WTC11 (cell line): ENCODE results near the gene GSTO2. TPM values are rescaled to one million over a fixed set of nuclear protein-coding genes. Genes with fewer than 3 reads are reported as not detected.

ENCODE experiments used
- CREB1 ChIP-seq: sonication (generic); formaldehyde crosslinking; IDR thresholded peaks from 2 replicates; pipeline ENCODE4 v1.8.0; 2023; ENCODE audit warnings: mild to moderate bottlenecking, missing genetic modification reagents
- CREM ChIP-seq: sonication (generic); formaldehyde crosslinking; IDR thresholded peaks from 2 replicates; pipeline ENCODE4 v1.8.1; 2022; ENCODE audit warnings: mild to moderate bottlenecking, missing genetic modification reagents, moderate library complexity
- FOXK1 ChIP-seq: sonication (generic); formaldehyde crosslinking; IDR thresholded peaks from 2 replicates; pipeline ENCODE4 v1.8.0; 2022; ENCODE audit warnings: mild to moderate bottlenecking, moderate library complexity, missing genetic modification reagents
- GTF2I ChIP-seq: fragments of 250-450 bp; sonication (Bioruptor Pico); conservative IDR thresholded peaks from 2 replicates; pipeline ENCODE4 v1.4.0; 2021; ENCODE audit warnings: mild to moderate bottlenecking
- HMGA2 ChIP-seq: fragments of 250-450 bp; sonication (Bioruptor Pico); IDR thresholded peaks from 2 replicates; pipeline ENCODE4 v1.4.0; 2021; ENCODE audit warnings: mild to moderate bottlenecking, moderate library complexity
- MXD4 ChIP-seq: fragments of 250-450 bp; sonication (Bioruptor Pico); IDR thresholded peaks from 2 replicates; pipeline ENCODE4 v1.8.0; 2021; ENCODE audit warnings: mild to moderate bottlenecking, moderate library complexity, borderline replicate concordance
- MYBL2 ChIP-seq: sonication (generic); formaldehyde crosslinking; IDR thresholded peaks from 2 replicates; pipeline ENCODE4 v1.8.1; 2023; ENCODE audit warnings: mild to moderate bottlenecking, moderate library complexity, missing genetic modification reagents
- PRRX2 ChIP-seq: fragments of 250-450 bp; sonication (Bioruptor Pico); IDR thresholded peaks from 2 replicates; pipeline ENCODE4 v1.8.0; 2021; ENCODE audit warnings: mild to moderate bottlenecking
- RELA ChIP-seq: sonication (generic); formaldehyde crosslinking; IDR thresholded peaks from 2 replicates; pipeline ENCODE4 v1.8.1; 2022; ENCODE audit warnings: missing genetic modification reagents, mild to moderate bottlenecking, borderline replicate concordance
- SOX15 ChIP-seq: fragments of 250-450 bp; sonication (Bioruptor Pico); IDR thresholded peaks from 2 replicates; pipeline ENCODE4 v1.9.0; 2021; ENCODE audit warnings: mild to moderate bottlenecking
- TEAD1 ChIP-seq: sonication (generic); formaldehyde crosslinking; IDR thresholded peaks from 2 replicates; pipeline ENCODE4 v1.8.0; 2022; ENCODE audit warnings: mild to moderate bottlenecking, missing genetic modification reagents
- ZNF232 ChIP-seq: sonication (generic); formaldehyde crosslinking; IDR thresholded peaks from 2 replicates; pipeline ENCODE4 v1.8.0; 2022; ENCODE audit warnings: mild to moderate bottlenecking, missing genetic modification reagents
- ZNF317 ChIP-seq: sonication (generic); formaldehyde crosslinking; IDR thresholded peaks from 2 replicates; pipeline ENCODE4 v1.8.1; 2023; ENCODE audit warnings: low read depth, mild to moderate bottlenecking, moderate library complexity, missing genetic modification reagents, borderline replicate concordance
- ZNF396 ChIP-seq: fragments of 250-450 bp; sonication (Bioruptor Pico); IDR thresholded peaks from 2 replicates; pipeline ENCODE4 v1.8.0; 2021; ENCODE audit warnings: mild to moderate bottlenecking, moderate library complexity, borderline replicate concordance
- total RNA-seq: library from RNA; stranded (reverse); gene quantifications from 3 replicates; pipeline ENCODE4 v1.2.3, GENCODE V29; 2021
- TF ChIP-seq, protein P1 (sequence below): sonication (generic); formaldehyde crosslinking; IDR thresholded peaks from 2 replicates; pipeline ENCODE4 v1.8.1; 2023; ENCODE audit warnings: mild to moderate bottlenecking, missing genetic modification reagents
- TF ChIP-seq, protein P2 (sequence below): fragments of 250-450 bp; sonication (Bioruptor Pico); IDR thresholded peaks from 2 replicates; pipeline ENCODE4 v1.8.0; 2021; ENCODE audit warnings: mild to moderate bottlenecking
- TF ChIP-seq, protein P3 (sequence below): sonication (generic); formaldehyde crosslinking; IDR thresholded peaks from 2 replicates; pipeline ENCODE4 v1.8.0; 2022; ENCODE audit warnings: mild to moderate bottlenecking, missing genetic modification reagents
- TF ChIP-seq, protein P4 (sequence below): fragments of 250-450 bp; sonication (Bioruptor Pico); IDR thresholded peaks from 2 replicates; pipeline ENCODE4 v1.9.0; 2021; ENCODE audit warnings: mild to moderate bottlenecking, borderline replicate concordance
- TF ChIP-seq, protein P5 (sequence below): sonication (generic); formaldehyde crosslinking; IDR thresholded peaks from 2 replicates; pipeline ENCODE4 v1.8.1; 2023; ENCODE audit warnings: mild to moderate bottlenecking, moderate library complexity, missing genetic modification reagents
- TF ChIP-seq, protein P6 (sequence below): sonication (generic); formaldehyde crosslinking; IDR thresholded peaks from 2 replicates; pipeline ENCODE4 v1.8.1; 2023; ENCODE audit warnings: mild to moderate bottlenecking, missing genetic modification reagents
- TF ChIP-seq, protein P7 (sequence below): sonication (generic); formaldehyde crosslinking; conservative IDR thresholded peaks from 2 replicates; pipeline ENCODE4 v1.8.1; 2023; ENCODE audit warnings: mild to moderate bottlenecking, low read depth, missing genetic modification reagents, moderate library complexity

Gene GSTO2
- total RNA-seq, 1 experiment from 2014 or later: 10.7 TPM

DNA sequence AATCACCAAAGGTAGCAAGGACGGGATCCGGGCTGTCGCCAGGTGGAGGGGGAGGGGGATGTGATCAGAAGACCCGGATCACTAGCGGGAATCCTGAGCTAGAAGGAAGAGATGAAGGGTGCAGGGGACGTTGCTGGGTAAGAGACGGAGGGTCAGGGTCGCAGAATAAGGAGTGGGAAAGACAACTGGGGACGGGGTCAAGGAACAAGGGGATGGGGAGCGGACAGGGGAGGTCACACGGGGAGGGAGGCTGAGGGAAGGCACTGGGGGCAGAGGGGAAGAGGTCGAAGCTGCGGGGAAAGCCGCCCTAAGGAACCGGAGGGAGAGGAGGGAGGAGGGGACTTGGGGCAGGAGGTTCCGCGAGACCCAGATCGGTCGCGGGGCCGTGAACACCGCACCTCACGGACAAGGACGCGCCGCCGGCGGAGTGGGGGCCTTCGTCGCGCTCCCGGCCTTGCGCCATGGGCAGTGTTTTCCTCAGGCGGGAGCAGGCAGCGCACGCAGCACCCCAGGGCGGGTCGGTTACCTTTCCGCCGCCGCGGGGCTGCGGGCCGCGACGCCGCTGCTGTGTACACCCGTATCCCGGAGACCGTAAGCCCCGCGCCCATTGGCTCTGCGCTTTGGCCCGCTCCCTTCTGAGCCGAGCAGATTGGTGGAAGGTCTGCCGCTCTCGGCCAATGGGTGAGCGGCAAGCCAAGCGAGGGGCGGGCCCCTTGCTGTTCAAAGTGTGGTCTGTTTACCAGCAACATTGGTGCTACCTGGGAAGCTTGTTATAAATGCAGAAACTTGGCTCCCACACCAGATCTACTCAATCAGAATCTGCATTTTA, 37.0 kb upstream of the GSTO2 start, which contains the start of gene CFAP43 (continued):
- TF ChIP-seq, protein P1, sequence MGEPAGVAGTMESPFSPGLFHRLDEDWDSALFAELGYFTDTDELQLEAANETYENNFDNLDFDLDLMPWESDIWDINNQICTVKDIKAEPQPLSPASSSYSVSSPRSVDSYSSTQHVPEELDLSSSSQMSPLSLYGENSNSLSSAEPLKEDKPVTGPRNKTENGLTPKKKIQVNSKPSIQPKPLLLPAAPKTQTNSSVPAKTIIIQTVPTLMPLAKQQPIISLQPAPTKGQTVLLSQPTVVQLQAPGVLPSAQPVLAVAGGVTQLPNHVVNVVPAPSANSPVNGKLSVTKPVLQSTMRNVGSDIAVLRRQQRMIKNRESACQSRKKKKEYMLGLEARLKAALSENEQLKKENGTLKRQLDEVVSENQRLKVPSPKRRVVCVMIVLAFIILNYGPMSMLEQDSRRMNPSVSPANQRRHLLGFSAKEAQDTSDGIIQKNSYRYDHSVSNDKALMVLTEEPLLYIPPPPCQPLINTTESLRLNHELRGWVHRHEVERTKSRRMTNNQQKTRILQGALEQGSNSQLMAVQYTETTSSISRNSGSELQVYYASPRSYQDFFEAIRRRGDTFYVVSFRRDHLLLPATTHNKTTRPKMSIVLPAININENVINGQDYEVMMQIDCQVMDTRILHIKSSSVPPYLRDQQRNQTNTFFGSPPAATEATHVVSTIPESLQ (CRISPR knock-in tag): no peak
- no peak for TF ChIP-seq ZNF396 (CRISPR knock-in tag)
- TF ChIP-seq ZNF317 (CRISPR knock-in tag): no peak
- TF ChIP-seq TEAD1 (CRISPR knock-in tag): no peak
- TF ChIP-seq SOX15 (CRISPR knock-in tag): no peak
- TF ChIP-seq MXD4: no peak
- TF ChIP-seq MYBL2 (CRISPR knock-in tag): no peak
- no peak; the same call in 1 of the 2 replicates for TF ChIP-seq CREM
- peak; percentile 98 for TF ChIP-seq FOXK1 (CRISPR knock-in tag)
- TF ChIP-seq, protein P2, sequence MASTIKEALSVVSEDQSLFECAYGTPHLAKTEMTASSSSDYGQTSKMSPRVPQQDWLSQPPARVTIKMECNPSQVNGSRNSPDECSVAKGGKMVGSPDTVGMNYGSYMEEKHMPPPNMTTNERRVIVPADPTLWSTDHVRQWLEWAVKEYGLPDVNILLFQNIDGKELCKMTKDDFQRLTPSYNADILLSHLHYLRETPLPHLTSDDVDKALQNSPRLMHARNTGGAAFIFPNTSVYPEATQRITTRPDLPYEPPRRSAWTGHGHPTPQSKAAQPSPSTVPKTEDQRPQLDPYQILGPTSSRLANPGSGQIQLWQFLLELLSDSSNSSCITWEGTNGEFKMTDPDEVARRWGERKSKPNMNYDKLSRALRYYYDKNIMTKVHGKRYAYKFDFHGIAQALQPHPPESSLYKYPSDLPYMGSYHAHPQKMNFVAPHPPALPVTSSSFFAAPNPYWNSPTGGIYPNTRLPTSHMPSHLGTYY: no peak
- TF ChIP-seq, protein P3, sequence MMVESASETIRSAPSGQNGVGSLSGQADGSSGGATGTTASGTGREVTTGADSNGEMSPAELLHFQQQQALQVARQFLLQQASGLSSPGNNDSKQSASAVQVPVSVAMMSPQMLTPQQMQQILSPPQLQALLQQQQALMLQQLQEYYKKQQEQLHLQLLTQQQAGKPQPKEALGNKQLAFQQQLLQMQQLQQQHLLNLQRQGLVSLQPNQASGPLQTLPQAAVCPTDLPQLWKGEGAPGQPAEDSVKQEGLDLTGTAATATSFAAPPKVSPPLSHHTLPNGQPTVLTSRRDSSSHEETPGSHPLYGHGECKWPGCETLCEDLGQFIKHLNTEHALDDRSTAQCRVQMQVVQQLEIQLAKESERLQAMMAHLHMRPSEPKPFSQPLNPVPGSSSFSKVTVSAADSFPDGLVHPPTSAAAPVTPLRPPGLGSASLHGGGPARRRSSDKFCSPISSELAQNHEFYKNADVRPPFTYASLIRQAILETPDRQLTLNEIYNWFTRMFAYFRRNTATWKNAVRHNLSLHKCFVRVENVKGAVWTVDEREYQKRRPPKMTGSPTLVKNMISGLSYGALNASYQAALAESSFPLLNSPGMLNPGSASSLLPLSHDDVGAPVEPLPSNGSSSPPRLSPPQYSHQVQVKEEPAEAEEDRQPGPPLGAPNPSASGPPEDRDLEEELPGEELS (CRISPR knock-in tag): peak; percentile 73; the same call in 1 of the 2 replicates
- TF ChIP-seq CREB1 (CRISPR knock-in tag): no peak
- no peak for TF ChIP-seq RELA (CRISPR knock-in tag)
- 0 out of 2 replicates have a peak, but pooled peaks have one; percentile 72 for TF ChIP-seq ZNF232
- TF ChIP-seq PRRX2 (CRISPR knock-in tag): no peak
- TF ChIP-seq, protein P4, sequence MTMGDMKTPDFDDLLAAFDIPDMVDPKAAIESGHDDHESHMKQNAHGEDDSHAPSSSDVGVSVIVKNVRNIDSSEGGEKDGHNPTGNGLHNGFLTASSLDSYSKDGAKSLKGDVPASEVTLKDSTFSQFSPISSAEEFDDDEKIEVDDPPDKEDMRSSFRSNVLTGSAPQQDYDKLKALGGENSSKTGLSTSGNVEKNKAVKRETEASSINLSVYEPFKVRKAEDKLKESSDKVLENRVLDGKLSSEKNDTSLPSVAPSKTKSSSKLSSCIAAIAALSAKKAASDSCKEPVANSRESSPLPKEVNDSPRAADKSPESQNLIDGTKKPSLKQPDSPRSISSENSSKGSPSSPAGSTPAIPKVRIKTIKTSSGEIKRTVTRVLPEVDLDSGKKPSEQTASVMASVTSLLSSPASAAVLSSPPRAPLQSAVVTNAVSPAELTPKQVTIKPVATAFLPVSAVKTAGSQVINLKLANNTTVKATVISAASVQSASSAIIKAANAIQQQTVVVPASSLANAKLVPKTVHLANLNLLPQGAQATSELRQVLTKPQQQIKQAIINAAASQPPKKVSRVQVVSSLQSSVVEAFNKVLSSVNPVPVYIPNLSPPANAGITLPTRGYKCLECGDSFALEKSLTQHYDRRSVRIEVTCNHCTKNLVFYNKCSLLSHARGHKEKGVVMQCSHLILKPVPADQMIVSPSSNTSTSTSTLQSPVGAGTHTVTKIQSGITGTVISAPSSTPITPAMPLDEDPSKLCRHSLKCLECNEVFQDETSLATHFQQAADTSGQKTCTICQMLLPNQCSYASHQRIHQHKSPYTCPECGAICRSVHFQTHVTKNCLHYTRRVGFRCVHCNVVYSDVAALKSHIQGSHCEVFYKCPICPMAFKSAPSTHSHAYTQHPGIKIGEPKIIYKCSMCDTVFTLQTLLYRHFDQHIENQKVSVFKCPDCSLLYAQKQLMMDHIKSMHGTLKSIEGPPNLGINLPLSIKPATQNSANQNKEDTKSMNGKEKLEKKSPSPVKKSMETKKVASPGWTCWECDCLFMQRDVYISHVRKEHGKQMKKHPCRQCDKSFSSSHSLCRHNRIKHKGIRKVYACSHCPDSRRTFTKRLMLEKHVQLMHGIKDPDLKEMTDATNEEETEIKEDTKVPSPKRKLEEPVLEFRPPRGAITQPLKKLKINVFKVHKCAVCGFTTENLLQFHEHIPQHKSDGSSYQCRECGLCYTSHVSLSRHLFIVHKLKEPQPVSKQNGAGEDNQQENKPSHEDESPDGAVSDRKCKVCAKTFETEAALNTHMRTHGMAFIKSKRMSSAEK (CRISPR knock-in tag): no peak
- TF ChIP-seq, protein P5, sequence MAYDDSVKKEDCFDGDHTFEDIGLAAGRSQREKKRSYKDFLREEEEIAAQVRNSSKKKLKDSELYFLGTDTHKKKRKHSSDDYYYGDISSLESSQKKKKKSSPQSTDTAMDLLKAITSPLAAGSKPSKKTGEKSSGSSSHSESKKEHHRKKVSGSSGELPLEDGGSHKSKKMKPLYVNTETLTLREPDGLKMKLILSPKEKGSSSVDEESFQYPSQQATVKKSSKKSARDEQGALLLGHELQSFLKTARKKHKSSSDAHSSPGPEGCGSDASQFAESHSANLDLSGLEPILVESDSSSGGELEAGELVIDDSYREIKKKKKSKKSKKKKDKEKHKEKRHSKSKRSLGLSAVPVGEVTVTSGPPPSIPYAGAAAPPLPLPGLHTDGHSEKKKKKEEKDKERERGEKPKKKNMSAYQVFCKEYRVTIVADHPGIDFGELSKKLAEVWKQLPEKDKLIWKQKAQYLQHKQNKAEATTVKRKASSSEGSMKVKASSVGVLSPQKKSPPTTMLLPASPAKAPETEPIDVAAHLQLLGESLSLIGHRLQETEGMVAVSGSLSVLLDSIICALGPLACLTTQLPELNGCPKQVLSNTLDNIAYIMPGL: 0 out of 2 replicates have a peak, but pooled peaks have one; percentile 15
- TF ChIP-seq, protein P6, sequence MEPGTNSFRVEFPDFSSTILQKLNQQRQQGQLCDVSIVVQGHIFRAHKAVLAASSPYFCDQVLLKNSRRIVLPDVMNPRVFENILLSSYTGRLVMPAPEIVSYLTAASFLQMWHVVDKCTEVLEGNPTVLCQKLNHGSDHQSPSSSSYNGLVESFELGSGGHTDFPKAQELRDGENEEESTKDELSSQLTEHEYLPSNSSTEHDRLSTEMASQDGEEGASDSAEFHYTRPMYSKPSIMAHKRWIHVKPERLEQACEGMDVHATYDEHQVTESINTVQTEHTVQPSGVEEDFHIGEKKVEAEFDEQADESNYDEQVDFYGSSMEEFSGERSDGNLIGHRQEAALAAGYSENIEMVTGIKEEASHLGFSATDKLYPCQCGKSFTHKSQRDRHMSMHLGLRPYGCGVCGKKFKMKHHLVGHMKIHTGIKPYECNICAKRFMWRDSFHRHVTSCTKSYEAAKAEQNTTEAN (CRISPR knock-in tag): peak; percentile 63; the same call in 1 of the 2 replicates
- no peak for TF ChIP-seq HMGA2 (CRISPR knock-in tag)
- TF ChIP-seq, protein P7, sequence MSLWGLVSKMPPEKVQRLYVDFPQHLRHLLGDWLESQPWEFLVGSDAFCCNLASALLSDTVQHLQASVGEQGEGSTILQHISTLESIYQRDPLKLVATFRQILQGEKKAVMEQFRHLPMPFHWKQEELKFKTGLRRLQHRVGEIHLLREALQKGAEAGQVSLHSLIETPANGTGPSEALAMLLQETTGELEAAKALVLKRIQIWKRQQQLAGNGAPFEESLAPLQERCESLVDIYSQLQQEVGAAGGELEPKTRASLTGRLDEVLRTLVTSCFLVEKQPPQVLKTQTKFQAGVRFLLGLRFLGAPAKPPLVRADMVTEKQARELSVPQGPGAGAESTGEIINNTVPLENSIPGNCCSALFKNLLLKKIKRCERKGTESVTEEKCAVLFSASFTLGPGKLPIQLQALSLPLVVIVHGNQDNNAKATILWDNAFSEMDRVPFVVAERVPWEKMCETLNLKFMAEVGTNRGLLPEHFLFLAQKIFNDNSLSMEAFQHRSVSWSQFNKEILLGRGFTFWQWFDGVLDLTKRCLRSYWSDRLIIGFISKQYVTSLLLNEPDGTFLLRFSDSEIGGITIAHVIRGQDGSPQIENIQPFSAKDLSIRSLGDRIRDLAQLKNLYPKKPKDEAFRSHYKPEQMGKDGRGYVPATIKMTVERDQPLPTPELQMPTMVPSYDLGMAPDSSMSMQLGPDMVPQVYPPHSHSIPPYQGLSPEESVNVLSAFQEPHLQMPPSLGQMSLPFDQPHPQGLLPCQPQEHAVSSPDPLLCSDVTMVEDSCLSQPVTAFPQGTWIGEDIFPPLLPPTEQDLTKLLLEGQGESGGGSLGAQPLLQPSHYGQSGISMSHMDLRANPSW (CRISPR knock-in tag): no peak
- no peak for TF ChIP-seq GTF2I (CRISPR knock-in tag)
